ENCODE data around the gene CHST12. TPM values are rescaled to one million over a fixed set of nuclear protein-coding genes. Genes with fewer than 3 reads are reported as not detected.
"Not testable (repeated sequence)": the region's sequence is repeated elsewhere in the genome, so short reads cannot be mapped to it uniquely, and the experiment has no call there.

CHST12 gene
- total RNA-seq, 4 donors from 2014 or later, result 7.6 to 136 (median 13.6) TPM

DNA sequence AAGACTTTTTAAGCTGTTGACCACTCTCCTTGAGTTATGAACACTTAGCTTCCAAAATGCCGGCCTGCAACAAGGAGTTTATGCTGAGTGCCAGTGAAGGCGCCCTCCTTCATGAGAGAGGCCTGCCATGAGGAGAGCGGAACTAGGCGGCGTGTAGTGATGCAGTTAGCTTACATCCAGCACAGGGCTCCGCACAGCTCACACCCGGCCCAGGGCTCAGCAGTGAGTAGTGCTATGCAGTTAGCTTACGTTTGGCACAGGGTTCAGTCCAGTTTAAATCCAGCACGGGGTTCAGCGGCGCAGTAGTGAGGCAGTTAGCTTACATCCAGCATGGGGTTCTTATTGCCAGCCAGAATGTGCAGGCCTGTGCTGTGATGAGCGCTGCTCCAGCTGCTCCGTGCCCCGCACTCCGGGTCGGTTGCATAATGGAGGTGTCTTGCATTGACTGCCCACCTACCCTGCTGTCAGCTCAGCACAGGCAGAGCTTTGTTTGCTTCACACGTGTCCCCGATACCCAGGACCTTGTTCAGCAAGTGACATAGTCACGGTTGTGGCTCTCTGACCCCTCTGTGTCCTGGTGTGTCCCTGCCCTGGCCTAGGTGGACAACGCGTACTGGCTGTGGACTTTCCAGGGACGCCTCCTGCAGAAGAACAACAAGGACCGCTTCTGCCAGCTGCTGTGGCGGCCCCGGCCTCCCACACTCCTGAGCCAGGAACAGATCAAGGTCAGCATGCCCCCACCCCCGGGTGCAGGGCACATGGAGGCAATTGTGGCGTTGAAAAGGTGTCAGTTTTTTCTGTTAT, 26.9 kb upstream of the CHST12 start:
- 93% methylated on average over 27 of the region's 27 CpGs; no CpG with 5 or more reads in 1 of the 2 donors for WGBS, 2 donors (ENCODE audit: low coverage in 1 of 2)
- Histone ChIP-seq H3K36me3 (peaks cover 0 to 73% (median 35%) of the 10 kb centered on the region in 4 donors), H3K4me3 (no peak overlapping the region), H3K27me3 (no peaks in the 10 kb centered on the region), H3K27ac (no peak overlapping the region), H3K9me3 (no peaks in the 10 kb centered on the region), H3K4me1 (no peaks in the 10 kb centered on the region)
- in situ Hi-C loops (cut with MboI; ENCODE audit: low pct_ligation_motif_present in 1 of 4, low pct_unique_long_range_greater_than_20kb in 1 of 4, low sequenced_read_pairs in 3 of 4) (no loop called here), intact Hi-C loops (cut with DNase I; ENCODE audit: low total_unique reads) (no loop called here)
- DNase-seq, result no peak
- TF ChIP-seq EP300 (IDR thresholded peaks at IDR 0.05; ENCODE audit: low read depth), result no peak
- TF ChIP-seq POLR2A (IDR thresholded peaks at IDR 0.05), result no peak
- TF ChIP-seq, protein P1, sequence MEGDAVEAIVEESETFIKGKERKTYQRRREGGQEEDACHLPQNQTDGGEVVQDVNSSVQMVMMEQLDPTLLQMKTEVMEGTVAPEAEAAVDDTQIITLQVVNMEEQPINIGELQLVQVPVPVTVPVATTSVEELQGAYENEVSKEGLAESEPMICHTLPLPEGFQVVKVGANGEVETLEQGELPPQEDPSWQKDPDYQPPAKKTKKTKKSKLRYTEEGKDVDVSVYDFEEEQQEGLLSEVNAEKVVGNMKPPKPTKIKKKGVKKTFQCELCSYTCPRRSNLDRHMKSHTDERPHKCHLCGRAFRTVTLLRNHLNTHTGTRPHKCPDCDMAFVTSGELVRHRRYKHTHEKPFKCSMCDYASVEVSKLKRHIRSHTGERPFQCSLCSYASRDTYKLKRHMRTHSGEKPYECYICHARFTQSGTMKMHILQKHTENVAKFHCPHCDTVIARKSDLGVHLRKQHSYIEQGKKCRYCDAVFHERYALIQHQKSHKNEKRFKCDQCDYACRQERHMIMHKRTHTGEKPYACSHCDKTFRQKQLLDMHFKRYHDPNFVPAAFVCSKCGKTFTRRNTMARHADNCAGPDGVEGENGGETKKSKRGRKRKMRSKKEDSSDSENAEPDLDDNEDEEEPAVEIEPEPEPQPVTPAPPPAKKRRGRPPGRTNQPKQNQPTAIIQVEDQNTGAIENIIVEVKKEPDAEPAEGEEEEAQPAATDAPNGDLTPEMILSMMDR (IDR thresholded peaks at IDR 0.05), result no peak
- TF ChIP-seq POLR2AphosphoS5 (IDR thresholded peaks at IDR 0.05), result no peak

DNA sequence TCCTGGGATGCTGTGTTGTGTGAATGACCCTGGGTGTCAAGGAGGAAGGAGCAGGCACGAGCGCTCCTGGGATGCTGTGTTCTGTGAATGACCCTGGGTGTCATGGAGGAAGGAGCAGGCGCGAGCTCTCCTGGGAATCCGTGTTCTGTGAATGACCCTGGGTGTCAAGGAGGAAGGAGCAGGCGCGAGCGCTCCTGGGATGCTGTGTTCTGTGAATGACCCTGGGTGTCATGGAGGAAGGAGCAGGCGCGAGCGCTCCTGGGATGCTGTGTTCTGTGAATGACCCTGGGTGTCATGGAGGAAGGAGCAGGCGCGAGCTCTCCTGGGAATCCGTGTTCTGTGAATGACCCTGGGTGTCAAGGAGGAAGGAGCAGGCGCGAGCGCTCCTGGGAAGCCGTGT, 25.9 kb upstream of the CHST12 start:
- intact Hi-C loops (cut with DNase I; ENCODE audit: low total_unique reads); H3K4me1 ChIP-seq; H3K4me3 ChIP-seq; DNase-seq; H3K27ac ChIP-seq; H3K9me3 ChIP-seq; in situ Hi-C loops (cut with MboI; ENCODE audit: low pct_ligation_motif_present in 1 of 4, low pct_unique_long_range_greater_than_20kb in 1 of 4, low sequenced_read_pairs in 3 of 4); H3K27me3 ChIP-seq: not testable (repeated sequence)
- peaks cover 0 to 67% (median 30%) of the 10 kb centered on the region in 4 donors for H3K36me3 ChIP-seq
- WGBS, 2 donors (ENCODE audit: low coverage in 1 of 2), result 85 to 97% methylated on average over 12 of the region's 18 CpGs

DNA sequence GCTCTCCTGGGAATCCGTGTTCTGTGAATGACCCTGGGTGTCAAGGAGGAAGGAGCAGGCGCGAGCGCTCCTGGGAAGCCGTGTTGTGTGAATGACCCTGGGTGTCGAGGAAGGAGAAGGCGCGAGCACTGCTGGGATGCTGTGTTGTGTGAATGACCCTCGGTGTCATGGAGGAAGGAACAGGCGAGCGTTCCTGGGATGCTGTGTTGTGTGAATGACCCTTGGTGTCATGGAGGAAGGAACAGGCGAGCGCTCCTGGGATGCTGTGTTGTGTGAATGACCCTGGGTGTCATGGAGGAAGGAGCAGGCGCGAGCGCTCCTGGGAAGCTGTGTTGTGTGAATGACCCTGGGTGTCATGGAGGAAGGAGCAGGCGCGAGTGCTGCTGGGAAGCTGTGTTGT, 25.3 kb upstream of the CHST12 start:
- H3K36me3 ChIP-seq, result peaks cover 0 to 63% (median 27%) of the 10 kb centered on the region in 4 donors
- H3K4me1 ChIP-seq; H3K27ac ChIP-seq; DNase-seq; H3K4me3 ChIP-seq; H3K27me3 ChIP-seq; in situ Hi-C loops (cut with MboI; ENCODE audit: low pct_ligation_motif_present in 1 of 4, low pct_unique_long_range_greater_than_20kb in 1 of 4, low sequenced_read_pairs in 3 of 4); H3K9me3 ChIP-seq: not testable (repeated sequence)
- intact Hi-C loops (cut with DNase I; ENCODE audit: low total_unique reads), result loop anchor here (2.0 kb wide), 1 partner anchor 533 kb away; no protein-coding TSS in a partner anchor
- WGBS, 2 donors (ENCODE audit: low coverage in 1 of 2), result 93 to 96% methylated on average over 5 to 18 of the region's 18 CpGs

DNA sequence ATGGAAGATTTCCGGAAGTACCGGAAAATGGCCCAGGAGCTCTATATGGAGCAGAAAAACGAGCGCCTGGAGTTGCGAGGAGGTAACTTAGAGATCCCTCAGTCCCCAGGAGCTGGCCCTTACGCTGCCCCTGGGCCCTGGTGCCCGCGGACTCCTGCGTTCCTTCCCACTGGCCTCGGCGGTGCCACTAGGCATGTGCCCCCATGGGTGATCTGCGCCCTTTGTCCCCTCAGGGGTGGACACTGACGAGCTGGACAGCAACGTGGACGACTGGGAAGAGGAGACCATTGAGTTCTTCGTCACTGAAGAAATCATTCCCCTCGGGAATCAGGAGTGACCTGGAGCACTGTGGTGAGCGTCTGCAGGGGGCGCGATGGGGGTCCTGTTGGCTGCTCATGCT, 24.2 kb upstream of the CHST12 start:
- in situ Hi-C loops (cut with MboI; ENCODE audit: low pct_ligation_motif_present in 1 of 4, low pct_unique_long_range_greater_than_20kb in 1 of 4, low sequenced_read_pairs in 3 of 4) (no loop called here), intact Hi-C loops (cut with DNase I; ENCODE audit: low total_unique reads) (loop anchor here (2.0 kb wide), 1 partner anchor 534 kb away; no protein-coding TSS in a partner anchor)
- Histone ChIP-seq H3K4me1 (no peaks in the 10 kb centered on the region), H3K4me3 (no peak overlapping the region), H3K9me3 (no peaks in the 10 kb centered on the region), H3K36me3 (peaks cover 0 to 53% (median 22%) of the 10 kb centered on the region in 4 donors), H3K27ac (no peak overlapping the region), H3K27me3 (no peaks in the 10 kb centered on the region)
- WGBS, 2 donors (ENCODE audit: low coverage in 1 of 2), result 95 to 96% methylated on average over 4 to 20 of the region's 20 CpGs
- DNase-seq, result no peak
- TF ChIP-seq POLR2AphosphoS5 (IDR thresholded peaks at IDR 0.05) (no peak), POLR2A (IDR thresholded peaks at IDR 0.05) (no peak), EP300 (IDR thresholded peaks at IDR 0.05; ENCODE audit: low read depth) (no peak)
- TF ChIP-seq, protein P1 (IDR thresholded peaks at IDR 0.05), result no peak

DNA sequence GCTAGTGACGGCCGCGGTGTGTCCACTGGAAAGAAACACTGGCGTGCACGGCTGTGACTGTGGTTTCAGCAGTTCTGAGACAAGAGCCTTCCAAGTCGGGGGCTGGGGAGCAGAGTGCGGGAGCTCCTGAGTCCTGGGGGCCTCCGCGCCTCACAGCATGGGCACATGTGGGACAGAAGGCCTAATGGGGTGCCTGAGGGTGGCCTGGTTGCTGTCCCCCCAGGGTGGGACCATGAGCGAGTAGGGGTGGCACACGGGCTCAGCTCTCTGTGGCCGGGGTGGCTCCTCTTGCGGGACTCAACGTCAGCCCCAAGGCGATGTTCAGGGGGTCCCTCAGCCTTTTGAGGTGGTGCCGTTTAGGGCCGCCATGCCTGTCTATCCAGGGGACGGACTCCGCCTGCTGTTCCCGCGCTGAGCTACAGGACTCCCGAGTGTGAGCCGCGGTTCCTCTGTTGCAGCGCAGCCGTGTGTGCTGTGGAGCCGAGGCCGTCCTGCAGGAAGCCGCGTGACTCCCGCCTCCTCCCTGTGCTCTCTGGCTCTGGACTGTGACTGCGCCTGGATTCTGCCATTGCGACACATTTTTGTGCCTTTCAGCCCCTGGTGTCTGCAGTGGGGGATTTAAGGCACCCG, 23.5 kb upstream of the CHST12 start:
- no peaks in the 10 kb centered on the region for H3K27me3 ChIP-seq
- peaks cover 0 to 45% (median 18%) of the 10 kb centered on the region in 4 donors for H3K36me3 ChIP-seq
- no peaks in the 10 kb centered on the region for H3K4me1 ChIP-seq
- WGBS, 2 donors (ENCODE audit: low coverage in 1 of 2), result 92% methylated on average over 34 of the region's 34 CpGs; no CpG with 5 or more reads in 1 of the 2 donors
- TF ChIP-seq, protein P1 (IDR thresholded peaks at IDR 0.05), result no peak
- H3K4me3 ChIP-seq, result no peak overlapping the region
- in situ Hi-C loops (cut with MboI; ENCODE audit: low pct_ligation_motif_present in 1 of 4, low pct_unique_long_range_greater_than_20kb in 1 of 4, low sequenced_read_pairs in 3 of 4), result no loop called here
- no peaks in the 10 kb centered on the region for H3K9me3 ChIP-seq
- intact Hi-C loops (cut with DNase I; ENCODE audit: low total_unique reads), result loop anchor here (2.0 kb wide), 1 partner anchor 535 kb away; no protein-coding TSS in a partner anchor
- no peak overlapping the region for H3K27ac ChIP-seq
- DNase-seq, result no peak

Measured in transverse colon (tissue), 4 donors.